ENCODE measurements around the gene ZNF394. TPM values are rescaled to one million over a fixed set of nuclear protein-coding genes. Genes with fewer than 3 reads are reported as not detected.
A peak's percentile ranks its signal among the peaks of the same experiment; 100 is the strongest.

ZNF394 gene
- total RNA-seq, 1 experiment from 2014 or later = 24.2 TPM

GRCh38 chr7:99505324-99505662 lies 5.2 kb upstream of the ZNF394 start:
- Histone ChIP-seq H4K8ac (replicated peaks; ENCODE audit: insufficient read length, low read depth, low read length) (no peak overlapping the region), H3K23ac (ENCODE audit: insufficient read length, low read depth, low read length) (no peak overlapping the region), H2AK5ac (ENCODE audit: insufficient read length, low read length) (no peak overlapping the region), H3K79me2 (ENCODE audit: insufficient read depth, low read length) (peaks cover 9% of the 10 kb centered on the region; the same call in 1 of the 2 replicates), H2BK5ac (ENCODE audit: insufficient read length, low read length) (no peak overlapping the region), H2BK15ac (ENCODE audit: low read depth, low read length) (no peak overlapping the region), H4K91ac (ENCODE audit: insufficient read length, low read depth, low read length) (no peak overlapping the region), H2BK12ac (ENCODE audit: insufficient read length, low read depth, low read length) (no peak overlapping the region), H4K20me1 (ENCODE audit: control insufficient read depth, insufficient read depth, insufficient read length) (no peaks in the 10 kb centered on the region), H3K9ac (ENCODE audit: extremely low read depth, insufficient read length, low read length) (peak overlapping the region; percentile 93), H3K27ac (ENCODE audit: insufficient read length, low read depth, low read length) (no peak overlapping the region), H3K14ac (ENCODE audit: insufficient read depth, low read length) (no peak overlapping the region), H3K27me3 (ENCODE audit: insufficient read depth, low read length) (no peaks in the 10 kb centered on the region), H2BK120ac (ENCODE audit: low read depth, low read length, poor library complexity, severe bottlenecking) (no peak overlapping the region), H4K5ac (ENCODE audit: insufficient read length, low read depth, low read length) (no peak overlapping the region), H3K18ac (ENCODE audit: insufficient read length, low read depth, low read length) (no peak overlapping the region), H3K9me3 (ENCODE audit: control insufficient read depth, low read depth, low read length) (no peaks in the 10 kb centered on the region), H3K79me1 (ENCODE audit: insufficient read depth, low read depth, low read length, poor library complexity, severe bottlenecking) (peaks cover 8% of the 10 kb centered on the region), H2BK20ac (ENCODE audit: low read depth, low read length, poor library complexity, severe bottlenecking) (no peak overlapping the region), H2AFZ (ENCODE audit: low read length) (no peak overlapping the region), H3K23me2 (ENCODE audit: insufficient read length, low read depth, low read length, poor library complexity, severe bottlenecking) (peaks cover 15% of the 10 kb centered on the region), H3K4me2 (ENCODE audit: insufficient read depth, insufficient read length, low read length) (peak overlapping the region; percentile 97), H3K56ac (ENCODE audit: insufficient read length, low read depth, low read length) (no peak overlapping the region), H3K4ac (ENCODE audit: low read depth, low read length) (no peak overlapping the region), H3T11ph (ENCODE audit: low read length) (no peak overlapping the region), H3K4me1 (ENCODE audit: insufficient read depth, low read length) (no peaks in the 10 kb centered on the region; the same call in 1 of the 2 replicates)
- no peak for TF ChIP-seq CTCF (conservative IDR thresholded peaks at IDR 0.05)
- Mint-ChIP-seq H3K4me1 (peaks cover 13 to 20% of the 10 kb centered on the region in 2 experiments), H3K27me3 (ENCODE audit: low read depth) (no peaks in the 10 kb centered on the region), H3K36me3 (ENCODE audit: insufficient read depth in 1 of 3, low read depth in 3 of 3) (peaks cover 5 to 16% (median 8%) of the 10 kb centered on the region in 3 experiments; a peak in 6 of 7 replicates), H3K27ac (peak overlapping the region; percentile 61 to 99 (median 98); a peak in 2 of 7 replicates), H3K9me3 (no peaks in the 10 kb centered on the region; a peak in 2 of 5 replicates), H3K4me3 (peak overlapping the region; percentile 93 to 94)
- no peak for DNase-seq
- no CpG with 5 or more reads among the region's 11 CpGs for WGBS (ENCODE audit: extremely low coverage, insufficient read length, low lambda C conversion rate)

All from H9 (cell line).